H1 (cell line): ENCODE results near the gene DCAF6.

Experiments
- ASH2L ChIP-seq: fragments of 200-600, 300-600 bp; sonication (generic); IDR thresholded peaks from one replicate; pipeline ENCODE4 v1.7.1; 2017; ENCODE audit warnings: low read length
- CHD1 ChIP-seq: IDR thresholded peaks from 2 replicates; pipeline ENCODE4 v1.6.1; 2012; ENCODE audit warnings: low read depth, low read length, improper control_type of control experiment
- CHD2 ChIP-seq: IDR thresholded peaks from 2 replicates; pipeline ENCODE4 v1.6.1; 2012; ENCODE audit warnings: low read length, improper control_type of control experiment
- EP300 ChIP-seq, 2 experiments: IDR thresholded peaks; 1 replicate in 1 of 2; 2 replicates in 1 of 2; pipeline ENCODE4 v1.6.1; 2011 to 2012; ENCODE audit warnings: low read depth in 2 of 2, low read length in 2 of 2, mild to moderate bottlenecking in 2 of 2, borderline replicate concordance in 1 of 2, inconsistent platforms in 1 of 2, moderate library complexity in 1 of 2
- EZH2 ChIP-seq: fragments of 200-600 bp; sonication (generic); IDR thresholded peaks from 2 replicates; pipeline ENCODE4 v1.7.1; 2012; ENCODE audit warnings: low read depth, mild to moderate bottlenecking, moderate library complexity, low read length, inconsistent platforms; ENCODE audit not compliant: severe bottlenecking
- GABPA ChIP-seq: IDR thresholded peaks from 2 replicates; pipeline ENCODE4 v1.6.1; 2011; ENCODE audit warnings: mild to moderate bottlenecking, low read length, moderate library complexity, borderline replicate concordance; ENCODE audit not compliant: insufficient read depth
- POLR2A ChIP-seq, 2 experiments: IDR thresholded peaks; 1 replicate in 1 of 2; 2 replicates in 1 of 2; pipeline ENCODE4 v1.6.1; 2011; ENCODE audit warnings: low read depth in 2 of 2, low read length in 2 of 2, mild to moderate bottlenecking in 2 of 2; ENCODE audit errors: control extremely low read depth in 1 of 2
- RAD21 ChIP-seq, 2 experiments: IDR thresholded peaks in 1 of 2; conservative IDR thresholded peaks in 1 of 2; 2 replicates each; pipeline ENCODE4 v1.6.1; 2011; ENCODE audit warnings: low read depth in 2 of 2, low read length in 2 of 2, improper control_type of control experiment in 1 of 2, inconsistent platforms in 1 of 2, mild to moderate bottlenecking in 1 of 2, moderate library complexity in 1 of 2
- TEAD4 ChIP-seq: IDR thresholded peaks from 2 replicates; pipeline ENCODE4 v1.6.1; 2012; ENCODE audit warnings: low read depth, low read length, inconsistent platforms, mixed read lengths
- ZNF274 ChIP-seq: IDR thresholded peaks from 2 replicates; pipeline ENCODE4 v1.7.0; 2012; ENCODE audit warnings: low read length, borderline replicate concordance; ENCODE audit errors: extremely low read depth

DNA sequence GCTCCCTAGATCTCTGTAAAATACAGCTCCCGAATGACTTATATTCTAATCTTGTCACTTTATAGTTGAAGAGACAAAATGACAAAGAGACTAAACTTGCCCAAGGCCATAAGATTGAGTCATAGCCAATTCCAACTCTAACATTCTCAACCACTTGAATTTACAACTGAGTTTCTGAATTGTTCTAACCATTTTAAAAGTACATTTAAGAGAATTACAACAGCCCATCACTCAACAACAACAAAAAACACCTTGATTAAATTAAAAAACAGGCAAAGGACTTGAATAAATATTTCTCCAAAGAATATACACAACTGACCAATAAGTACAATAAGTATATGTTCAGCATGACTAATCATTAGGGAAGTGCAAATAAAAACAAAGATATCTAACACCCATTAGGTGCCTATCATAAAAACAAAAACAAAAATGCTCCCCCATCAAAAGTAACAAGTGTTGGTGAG lies 13.8 kb upstream of the DCAF6 start:
- TF ChIP-seq ASH2L: no peak
- no peak for TF ChIP-seq GABPA
- no peak for TF ChIP-seq RAD21 (IDR thresholded peaks at IDR 0.05 in 1 of 2, conservative IDR thresholded peaks at IDR 0.05 in 1 of 2; ENCODE audit: low read depth in 2 of 2, low read length in 2 of 2)
- TF ChIP-seq CHD2: no peak
- no peak for TF ChIP-seq EZH2
- TF ChIP-seq POLR2A (IDR thresholded peaks at IDR 0.05; ENCODE audit: control extremely low read depth in 1 of 2, low read depth in 2 of 2, low read length in 2 of 2): no peak
- TF ChIP-seq EP300 (IDR thresholded peaks at IDR 0.05; ENCODE audit: borderline replicate concordance in 1 of 2, low read depth in 2 of 2, low read length in 2 of 2): no peak
- TF ChIP-seq ZNF274: no peak
- TF ChIP-seq CHD1: no peak
- no peak for TF ChIP-seq TEAD4
